HepG2 (cell line): Measurements from ENCODE around the gene TTLL13. TPM values are rescaled to one million over a fixed set of nuclear protein-coding genes. Genes with fewer than 3 reads are reported as not detected.

ENCODE experiments used
- ATAC-seq: fragments of 200-7000 bp; cut with Tn5 transposase; 3 replicates; pipeline ENCODE4 v1.9.1; 2020; ENCODE audit warnings: mild to moderate bottlenecking, moderate library complexity
- BruUV-seq: library from RNA; stranded (reverse); fragments of 400-500 nt; replicated peaks from 2 replicates; lab custom pipeline; 2021; lab: Mats Ljungman, UMichigan
- CTCF ChIA-PET: fragments of 300-600 bp; formaldehyde crosslinking; extraction: SDS; loops from one replicate; lab custom pipeline; 2021; ENCODE audit warnings: low total read pairs, inconsistent platforms, low intra/inter-chr PET ratio; lab: Yijun Ruan, JAX
- POLR2A ChIA-PET: fragments of 350-600 bp; sonication (Branson Sonifier 250); formaldehyde crosslinking; loops from one replicate; lab custom pipeline; 2020; ENCODE audit warnings: antibody characterized with exemption, inconsistent platforms; lab: Yijun Ruan, JAX
- DNase-seq: peaks from one replicate; pipeline ENCODE4 v3.0.0-alpha.2; 2015; ENCODE audit warnings: low spot score
- FAIRE-seq: peaks from 3 replicates; lab custom pipeline; 2011; peaks lifted over from hg19 to GRCh38; lab: Jason Lieb, UNC
- H2AFZ ChIP-seq: one replicate; pipeline ENCODE4 v1.6.1; 2011; ENCODE audit warnings: low read length, inconsistent platforms
- H3K27ac ChIP-seq: fragments of 300-600 bp; 3 replicates; pipeline ENCODE4 v1.8.0; 2011; ENCODE audit warnings: mixed run types, mild to moderate bottlenecking, mixed read lengths, low read length, inconsistent platforms; ENCODE audit not compliant: insufficient read depth; ENCODE audit errors: extremely low read length
- H3K27me3 ChIP-seq, 2 experiments: fragments of 200-600 bp in 1 of 2; 2 replicates in 1 of 2; 3 replicates in 1 of 2; pipeline versions ENCODE4 v1.6.0 to v1.8.0; 2011; ENCODE audit warnings: low read length in 2 of 2, mild to moderate bottlenecking in 2 of 2, moderate library complexity in 2 of 2, inconsistent platforms in 1 of 2; ENCODE audit not compliant: insufficient read depth in 2 of 2, control insufficient read depth in 1 of 2
- H3K36me3 ChIP-seq, 2 experiments: fragments of 200-600 bp in 1 of 2; replicated peaks in 1 of 2; 2 replicates in 1 of 2; 3 replicates in 1 of 2; pipeline versions ENCODE4 v1.5.1 to v1.8.0; 2011; ENCODE audit warnings: low read length in 2 of 2, inconsistent platforms in 1 of 2; ENCODE audit not compliant: insufficient read depth in 2 of 2, control insufficient read depth in 1 of 2
- H3K4me1 ChIP-seq: 2 replicates; pipeline ENCODE4 v1.5.1; 2012; ENCODE audit warnings: low read length, inconsistent platforms; ENCODE audit not compliant: insufficient read depth
- H3K4me2 ChIP-seq: 2 replicates; pipeline ENCODE4 v1.6.0; 2011; ENCODE audit warnings: low read depth, low read length, inconsistent platforms
- H3K4me3 ChIP-seq, 3 experiments: fragments of 200-600 bp in 1 of 3; sonication (generic), shearing (Covaris generic) in 1 of 3; replicated peaks in 1 of 3; 2 replicates each; pipeline ENCODE4 v1.5.1; 2011 to 2016; ENCODE audit warnings: low read length in 3 of 3, inconsistent platforms in 2 of 3, low read depth in 2 of 3, mild to moderate bottlenecking in 2 of 3, control low read depth in 1 of 3, mixed read lengths in 1 of 3; ENCODE audit not compliant: insufficient read depth in 1 of 3
- H3K79me2 ChIP-seq: one replicate; pipeline ENCODE4 v1.6.1; 2011; ENCODE audit warnings: low read length, inconsistent platforms; ENCODE audit not compliant: insufficient read depth
- H3K9ac ChIP-seq: 2 replicates; pipeline ENCODE4 v1.6.0; 2011; ENCODE audit warnings: mild to moderate bottlenecking, low read depth, low read length, inconsistent platforms; ENCODE audit not compliant: insufficient read depth
- H3K9me3 ChIP-seq: 2 replicates; pipeline ENCODE4 v1.5.1; 2012; ENCODE audit warnings: mild to moderate bottlenecking, low read length
- H4K20me1 ChIP-seq: 2 replicates; pipeline ENCODE4 v1.6.0; 2011; ENCODE audit warnings: inconsistent platforms, mild to moderate bottlenecking, low read length, moderate library complexity; ENCODE audit not compliant: insufficient read depth
- HOXA5 ChIP-seq: sonication (generic); formaldehyde crosslinking; IDR thresholded peaks from 2 replicates; pipeline ENCODE4 v1.4.0; 2020; ENCODE audit warnings: missing genetic modification reagents
- MIER2 ChIP-seq: IDR thresholded peaks from 2 replicates; pipeline ENCODE4 v1.6.1; 2016; ENCODE audit warnings: missing biosample characterization, missing genetic modification reagents
- MYC ChIP-seq: sonication (generic); formaldehyde crosslinking; IDR thresholded peaks from 2 replicates; pipeline ENCODE4 v1.9.0; 2021; ENCODE audit warnings: missing genetic modification reagents, borderline replicate concordance
- NAIF1 ChIP-seq: sonication (generic); formaldehyde crosslinking; IDR thresholded peaks from 2 replicates; pipeline ENCODE4 v1.5.0; 2020; ENCODE audit warnings: mild to moderate bottlenecking, missing genetic modification reagents, borderline replicate concordance
- NONO ChIP-seq, 2 experiments: fragments of 450-650 bp in 1 of 2; sonication (generic) in 1 of 2; formaldehyde crosslinking in 1 of 2; IDR thresholded peaks in 1 of 2; conservative IDR thresholded peaks in 1 of 2; 2 replicates each; pipeline versions ENCODE4 v1.6.1 to v1.8.0; 2017 to 2022; ENCODE audit warnings: mild to moderate bottlenecking in 1 of 2, missing genetic modification reagents in 1 of 2, moderate library complexity in 1 of 2
- PLRG1 ChIP-seq: fragments of 450-650 bp; conservative IDR thresholded peaks from 2 replicates; pipeline ENCODE4 v1.6.1; 2016
- RBM22 ChIP-seq: fragments of 200-400 bp; formaldehyde crosslinking; optimal IDR thresholded peaks from 2 replicates; pipeline ENCODE3; 2017; ENCODE audit warnings: mild to moderate bottlenecking, low read length, moderate library complexity
- RXRB ChIP-seq: IDR thresholded peaks from 2 replicates; pipeline ENCODE4 v1.6.1; 2016; ENCODE audit warnings: borderline replicate concordance, missing genetic modification reagents, missing compliant biosample characterization
- TEAD3 ChIP-seq: optimal IDR thresholded peaks from 2 replicates; pipeline ENCODE3; 2016; ENCODE audit warnings: borderline replicate concordance
- THYN1 ChIP-seq: sonication (generic); formaldehyde crosslinking; IDR thresholded peaks from 2 replicates; pipeline ENCODE4 v1.8.1; 2023; ENCODE audit warnings: low read depth, mild to moderate bottlenecking, moderate library complexity, missing genetic modification reagents, borderline replicate concordance
- YEATS2 ChIP-seq: sonication (generic); formaldehyde crosslinking; IDR thresholded peaks from 2 replicates; pipeline ENCODE4 v1.4.0; 2020; ENCODE audit warnings: missing genetic modification reagents, borderline replicate concordance
- YEATS4 ChIP-seq: sonication (generic); formaldehyde crosslinking; IDR thresholded peaks from 2 replicates; pipeline ENCODE4 v1.4.0; 2020; ENCODE audit warnings: missing genetic modification reagents, borderline replicate concordance
- ZFP36L1 ChIP-seq: sonication (generic); formaldehyde crosslinking; IDR thresholded peaks from 2 replicates; pipeline ENCODE4 v1.8.0; 2022; ENCODE audit warnings: mild to moderate bottlenecking, missing genetic modification reagents, moderate library complexity
- ZFP36L2 ChIP-seq: sonication (generic); formaldehyde crosslinking; IDR thresholded peaks from 2 replicates; pipeline ENCODE4 v1.4.0; 2020; ENCODE audit warnings: missing genetic modification reagents
- ZMYM4 ChIP-seq: sonication (generic); formaldehyde crosslinking; IDR thresholded peaks from 2 replicates; pipeline ENCODE4 v1.8.1; 2023; ENCODE audit warnings: mild to moderate bottlenecking, missing genetic modification reagents
- ZNF335 ChIP-seq: sonication (generic); formaldehyde crosslinking; IDR thresholded peaks from 2 replicates; pipeline ENCODE4 v1.4.0; 2020; ENCODE audit warnings: missing genetic modification reagents
- ZNF747 ChIP-seq: sonication (generic); formaldehyde crosslinking; IDR thresholded peaks from 2 replicates; pipeline ENCODE4 v1.8.1; 2023; ENCODE audit warnings: missing genetic modification reagents, mild to moderate bottlenecking, borderline replicate concordance
- WGBS: methylation state at CpG from one replicate; pipeline ENCODE4 v1.1.6; 2017; ENCODE audit warnings: low lambda C conversion rate; 5-methylcytosine and 5-hydroxymethylcytosine counted together
- in situ Hi-C: cut with HindIII; loops from 2 replicates; pipeline ENCODE4 v1.10.0; 2017; ENCODE audit warnings: low pct_unique_long_range_greater_than_20kb; ENCODE audit not compliant: extremely low pct_ligation_motif_present
- intact Hi-C: fragments of 100-400 bp; cut with micrococcal nuclease; formaldehyde crosslinking; loops from one replicate; pipeline ENCODE4 v1.10.0; 2022; ENCODE audit not compliant: unreplicated experiment
- polyA plus RNA-seq, 8 experiments: library from polyadenylated mRNA; depleted of rRNA in 3 of 8; stranded (reverse) in 7 of 8; unstranded in 1 of 8; fragments of >200 nt; fragmentation: Illumina TruSeq in 4 of 8; extraction: Trizol in 4 of 8; gene quantifications; 2 replicates each; pipeline versions ENCODE4 v1.2.1 to v1.2.3, GENCODE V29; 2011 to 2016; ENCODE audit warnings: low read depth in 4 of 8, missing spikeins in 1 of 8, mixed read lengths in 1 of 8; ENCODE audit not compliant: insufficient read depth in 1 of 8
- total RNA-seq, 5 experiments: library from RNA; depleted of rRNA; stranded (reverse); fragments of >200 nt; fragmentation: Illumina TruSeq; extraction: Trizol; gene quantifications; 2 replicates each; pipeline ENCODE4 v1.2.3, GENCODE V29; 2016; ENCODE audit warnings: low read depth in 1 of 5
- TF ChIP-seq, protein P1 (sequence below): sonication (generic); formaldehyde crosslinking; IDR thresholded peaks from 2 replicates; pipeline ENCODE4 v1.9.0; 2021; ENCODE audit warnings: missing genetic modification reagents, borderline replicate concordance

TTLL13 gene
- total and polyA plus RNA-seq, 2 of the 13 experiments (the other 11 are each of a cell fraction or from before 2014, with no cell fraction given), result 0.07 to 0.29 TPM

DNA sequence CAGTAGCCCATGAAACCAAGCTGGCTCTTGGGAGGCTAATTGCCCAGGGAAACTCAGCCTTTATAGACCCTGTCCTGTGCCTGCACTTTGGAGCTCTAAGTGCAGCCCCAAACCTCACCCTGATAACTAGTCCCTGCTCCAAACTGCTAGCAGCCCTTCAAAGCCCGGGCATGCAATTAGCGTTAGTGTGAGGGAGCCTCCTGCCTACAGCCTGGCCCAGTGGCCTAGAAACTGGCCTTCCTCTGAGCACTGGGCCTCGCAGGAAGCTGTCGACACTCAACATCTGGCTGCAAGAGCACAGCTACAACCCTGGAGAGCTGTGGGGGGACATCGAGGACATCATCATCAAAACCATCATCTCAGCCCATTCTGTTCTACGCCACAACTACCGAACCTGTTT is 8.4 kb downstream of the TTLL13 start:
- in situ Hi-C loops, result no loop called here
- H3K4me2 ChIP-seq, result no peak overlapping the region
- POLR2A ChIA-PET, result interaction anchor here (0.9 kb wide), 1 partner anchor 8 kb away, joined by 4 read pairs; the partner anchor contains the start of gene TTLL13
- no peaks in the 10 kb centered on the region for H3K36me3 ChIP-seq
- WGBS, result 63% methylated on average over 3 of the region's 7 CpGs
- H3K4me3 ChIP-seq, result no peak overlapping the region
- no peaks in the 10 kb centered on the region for H4K20me1 ChIP-seq
- ATAC-seq, result no peak
- DNase-seq, result no peak
- H3K4me1 ChIP-seq, result peaks cover 26% of the 10 kb centered on the region
- CTCF ChIA-PET, result no interaction called here
- H3K27ac ChIP-seq, result no peak overlapping the region
- no TSS peak for BruUV-seq
- no peak for TF ChIP-seq ZFP36L2
- no peak for TF ChIP-seq NONO (IDR thresholded peaks at IDR 0.05)
- TF ChIP-seq NONO (CRISPR knock-in tag; conservative IDR thresholded peaks at IDR 0.05), result no peak
- TF ChIP-seq RXRB (CRISPR knock-in tag), result no peak
- TF ChIP-seq ZNF335 (CRISPR knock-in tag), result no peak
- H2AFZ ChIP-seq, result no peak overlapping the region
- no peaks in the 10 kb centered on the region for H3K27me3 ChIP-seq
- H3K79me2 ChIP-seq, result no peaks in the 10 kb centered on the region
- intact Hi-C loops, result no loop called here
- FAIRE-seq, result no peak
- H3K9ac ChIP-seq, result no peak overlapping the region
- no peaks in the 10 kb centered on the region for H3K9me3 ChIP-seq

DNA sequence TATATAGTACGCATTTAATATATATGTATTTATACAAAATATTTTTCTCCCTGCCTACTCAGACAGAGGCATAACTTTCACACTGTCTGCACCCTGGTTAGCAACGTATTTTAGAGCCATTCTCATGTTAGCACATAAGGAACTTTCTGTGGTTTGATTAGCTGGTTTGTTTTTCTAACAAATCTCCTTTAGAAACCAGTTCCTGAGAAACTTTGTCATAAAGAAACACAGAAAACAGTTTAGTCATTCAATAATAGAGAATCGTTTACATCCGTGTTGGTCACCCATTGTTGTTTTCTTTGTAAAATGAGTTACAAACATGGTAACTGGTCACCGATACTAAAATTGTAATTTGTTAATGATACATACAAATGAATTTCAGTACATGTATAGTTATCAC is 10.2 kb downstream of the TTLL13 start:
- H3K4me3 ChIP-seq, result no peak overlapping the region
- POLR2A ChIA-PET, result no interaction called here
- CTCF ChIA-PET, result no interaction called here
- no peak for DNase-seq
- H3K27ac ChIP-seq, result no peak overlapping the region
- TF ChIP-seq ZNF747 (no peak), YEATS4 (CRISPR knock-in tag) (no peak), HOXA5 (CRISPR knock-in tag) (no peak), NAIF1 (no peak), ZMYM4 (CRISPR knock-in tag) (no peak), TEAD3 (CRISPR knock-in tag) (no peak), RBM22 (no peak), MIER2 (CRISPR knock-in tag) (no peak), ZFP36L1 (CRISPR knock-in tag) (no peak), YEATS2 (CRISPR knock-in tag) (no peak), PLRG1 (no peak), THYN1 (CRISPR knock-in tag) (no peak), MYC (no peak)
- TF ChIP-seq, protein P1, sequence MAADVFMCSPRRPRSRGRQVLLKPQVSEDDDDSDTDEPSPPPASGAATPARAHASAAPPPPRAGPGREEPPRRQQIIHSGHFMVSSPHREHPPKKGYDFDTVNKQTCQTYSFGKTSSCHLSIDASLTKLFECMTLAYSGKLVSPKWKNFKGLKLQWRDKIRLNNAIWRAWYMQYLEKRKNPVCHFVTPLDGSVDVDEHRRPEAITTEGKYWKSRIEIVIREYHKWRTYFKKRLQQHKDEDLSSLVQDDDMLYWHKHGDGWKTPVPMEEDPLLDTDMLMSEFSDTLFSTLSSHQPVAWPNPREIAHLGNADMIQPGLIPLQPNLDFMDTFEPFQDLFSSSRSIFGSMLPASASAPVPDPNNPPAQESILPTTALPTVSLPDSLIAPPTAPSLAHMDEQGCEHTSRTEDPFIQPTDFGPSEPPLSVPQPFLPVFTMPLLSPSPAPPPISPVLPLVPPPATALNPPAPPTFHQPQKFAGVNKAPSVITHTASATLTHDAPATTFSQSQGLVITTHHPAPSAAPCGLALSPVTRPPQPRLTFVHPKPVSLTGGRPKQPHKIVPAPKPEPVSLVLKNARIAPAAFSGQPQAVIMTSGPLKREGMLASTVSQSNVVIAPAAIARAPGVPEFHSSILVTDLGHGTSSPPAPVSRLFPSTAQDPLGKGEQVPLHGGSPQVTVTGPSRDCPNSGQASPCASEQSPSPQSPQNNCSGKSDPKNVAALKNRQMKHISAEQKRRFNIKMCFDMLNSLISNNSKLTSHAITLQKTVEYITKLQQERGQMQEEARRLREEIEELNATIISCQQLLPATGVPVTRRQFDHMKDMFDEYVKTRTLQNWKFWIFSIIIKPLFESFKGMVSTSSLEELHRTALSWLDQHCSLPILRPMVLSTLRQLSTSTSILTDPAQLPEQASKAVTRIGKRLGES (CRISPR knock-in tag), result no peak
- H3K9me3 ChIP-seq, result no peaks in the 10 kb centered on the region
- intact Hi-C loops (no loop called here), in situ Hi-C loops (no loop called here)
- no peak overlapping the region for H3K9ac ChIP-seq
- H3K36me3 ChIP-seq, result no peaks in the 10 kb centered on the region
- 78% methylated on average over 5 of the region's 5 CpGs for WGBS
- no peak for FAIRE-seq
- no peaks in the 10 kb centered on the region for H3K79me2 ChIP-seq
- no peak overlapping the region for H3K4me2 ChIP-seq
- H2AFZ ChIP-seq, result no peak overlapping the region
- no TSS peak for BruUV-seq
- no peaks in the 10 kb centered on the region for H4K20me1 ChIP-seq
- no peak for ATAC-seq
- H3K4me1 ChIP-seq, result peaks cover 31% of the 10 kb centered on the region
- H3K27me3 ChIP-seq, result no peaks in the 10 kb centered on the region
